AG09319 (cell line): ENCODE results near the gene SLIT3.

Source experiments
- DNase-seq: peaks from one replicate; pipeline ENCODE4 v3.0.0-alpha.2; 2010; ENCODE audit warnings: low read depth; ENCODE audit errors: extremely low read depth
- CTCF ChIP-seq: IDR thresholded peaks from 2 replicates; pipeline ENCODE4 v1.5.1; 2011; ENCODE audit warnings: low read depth, mild to moderate bottlenecking, inconsistent platforms, low read length, moderate library complexity

SLIT3 gene

DNA sequence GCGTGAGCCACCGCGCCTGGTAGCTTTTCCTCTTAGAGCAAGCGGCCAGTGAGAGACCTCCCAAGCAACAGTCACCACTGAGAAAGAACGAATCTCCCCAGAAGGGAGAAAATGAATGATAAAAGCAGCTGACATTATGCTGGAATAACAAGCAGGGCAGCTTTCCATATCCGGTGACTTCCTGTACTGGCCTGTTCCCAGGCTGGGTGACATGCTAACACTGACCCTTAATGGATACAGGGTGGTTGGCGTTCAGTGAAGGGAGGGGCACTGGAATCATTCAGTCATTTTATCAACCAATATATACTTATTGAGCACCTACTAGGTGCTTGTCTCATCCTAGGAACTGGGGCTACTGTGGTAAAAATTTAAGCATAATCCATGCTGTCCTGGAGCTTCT is 364.4 kb downstream of the SLIT3 start:
- DNase-seq, result no peak
- TF ChIP-seq CTCF, result no peak

- TF ChIP-seq CTCF, result no peak
- DNase-seq, result no peak
Observed at GRCh38 chr5:168935183-168935582, 365.8 kb downstream of the SLIT3 start.

DNA sequence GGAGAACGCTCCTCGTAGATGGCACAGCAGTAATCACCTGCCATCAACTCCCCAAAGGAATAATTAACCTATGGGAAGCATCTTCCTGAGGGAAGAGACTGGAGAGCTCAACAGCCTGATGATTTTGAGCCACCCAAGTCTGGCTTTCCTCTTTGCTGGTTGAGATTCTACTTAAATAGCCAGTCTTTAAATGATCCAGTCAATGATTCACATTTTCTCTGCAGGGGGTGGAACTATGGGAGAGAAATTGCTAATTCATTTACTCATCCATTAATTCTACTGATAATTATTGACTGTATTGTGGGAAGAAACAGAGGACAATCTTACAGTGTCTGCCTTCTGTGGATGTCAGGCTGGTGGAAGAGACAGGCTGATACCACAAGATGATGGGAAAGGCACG is 366.8 kb downstream of the SLIT3 start:
- DNase-seq, result no peak

GRCh38 chr5:168932400-168933189 is 368.3 kb downstream of the SLIT3 start:
- no peak for TF ChIP-seq CTCF
- DNase-seq, result no peak

More for the DNA sequence above, 366.8 kb downstream of the SLIT3 start:
- no peak for TF ChIP-seq CTCF

DNA sequence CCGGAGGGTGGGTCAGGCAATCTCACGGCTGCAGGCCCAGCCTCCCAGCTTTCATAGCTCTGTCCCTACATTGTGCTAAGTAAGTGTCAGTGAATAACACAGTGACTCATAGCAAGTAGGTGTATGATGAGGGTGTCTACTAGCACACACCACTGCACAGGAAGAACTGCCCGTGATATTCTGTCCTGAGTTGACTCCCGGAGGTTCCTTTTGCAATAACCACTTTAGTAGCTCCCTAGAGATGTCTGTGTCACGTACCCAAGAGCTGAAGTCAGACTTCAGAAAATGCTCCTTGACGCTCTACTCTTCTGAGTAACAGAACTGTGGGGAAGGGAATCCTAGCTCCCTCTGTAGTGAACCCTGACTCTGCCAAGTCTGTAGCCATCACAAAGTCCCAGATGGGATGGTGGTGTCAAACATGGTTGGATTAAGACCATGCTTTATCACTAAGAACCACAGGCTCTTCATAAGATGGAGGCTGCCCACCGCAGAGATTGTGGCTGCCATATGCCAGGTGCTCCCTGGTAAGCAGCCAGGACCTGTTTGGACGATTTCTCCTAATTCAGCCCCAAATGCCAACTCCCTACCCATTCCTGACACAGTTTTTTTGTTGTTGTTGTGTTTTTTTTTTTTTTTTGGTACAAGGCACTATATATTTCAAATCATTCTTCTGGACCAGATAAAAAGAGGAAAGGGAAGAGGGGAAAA is 369.1 kb downstream of the SLIT3 start:
- DNase-seq, result no peak
- no peak for TF ChIP-seq CTCF

GRCh38 chr5:168929656-168930055 is 371.3 kb downstream of the SLIT3 start:
- TF ChIP-seq CTCF, result no peak
- DNase-seq, result no peak

DNA sequence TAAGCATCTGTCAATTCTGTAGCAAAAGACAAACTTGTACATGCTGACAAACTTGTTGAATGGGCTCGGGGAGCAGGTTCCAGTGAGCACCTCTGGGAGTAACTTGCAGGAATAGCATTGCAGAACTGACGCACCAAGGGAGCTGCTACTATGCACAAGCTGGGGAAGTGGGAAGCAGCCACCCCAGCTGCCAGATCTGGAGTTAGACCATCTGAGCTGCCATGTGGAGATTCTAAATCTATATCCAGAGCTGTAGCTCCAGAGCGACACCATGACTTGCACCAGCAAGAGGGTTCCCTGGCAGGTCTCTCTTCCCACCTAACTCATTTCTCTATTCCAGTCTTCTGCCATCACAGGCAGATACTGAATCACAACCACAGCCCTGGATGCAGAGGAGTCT is 375.8 kb downstream of the SLIT3 start:
- DNase-seq, result no peak
- no peak for TF ChIP-seq CTCF
